Epithelial cell of alveolus of lung (primary cell): Measurements from ENCODE around the gene ADGRE1. TPM values are rescaled to one million over a fixed set of nuclear protein-coding genes. Genes with fewer than 3 reads are reported as not detected.

ENCODE experiments used
- total RNA-seq: library from RNA; depleted of rRNA; stranded (reverse); fragments of >200 nt; gene quantifications from 2 replicates; pipeline ENCODE4 v1.2.1, GENCODE V29; 2015

ADGRE1 gene, protein sequence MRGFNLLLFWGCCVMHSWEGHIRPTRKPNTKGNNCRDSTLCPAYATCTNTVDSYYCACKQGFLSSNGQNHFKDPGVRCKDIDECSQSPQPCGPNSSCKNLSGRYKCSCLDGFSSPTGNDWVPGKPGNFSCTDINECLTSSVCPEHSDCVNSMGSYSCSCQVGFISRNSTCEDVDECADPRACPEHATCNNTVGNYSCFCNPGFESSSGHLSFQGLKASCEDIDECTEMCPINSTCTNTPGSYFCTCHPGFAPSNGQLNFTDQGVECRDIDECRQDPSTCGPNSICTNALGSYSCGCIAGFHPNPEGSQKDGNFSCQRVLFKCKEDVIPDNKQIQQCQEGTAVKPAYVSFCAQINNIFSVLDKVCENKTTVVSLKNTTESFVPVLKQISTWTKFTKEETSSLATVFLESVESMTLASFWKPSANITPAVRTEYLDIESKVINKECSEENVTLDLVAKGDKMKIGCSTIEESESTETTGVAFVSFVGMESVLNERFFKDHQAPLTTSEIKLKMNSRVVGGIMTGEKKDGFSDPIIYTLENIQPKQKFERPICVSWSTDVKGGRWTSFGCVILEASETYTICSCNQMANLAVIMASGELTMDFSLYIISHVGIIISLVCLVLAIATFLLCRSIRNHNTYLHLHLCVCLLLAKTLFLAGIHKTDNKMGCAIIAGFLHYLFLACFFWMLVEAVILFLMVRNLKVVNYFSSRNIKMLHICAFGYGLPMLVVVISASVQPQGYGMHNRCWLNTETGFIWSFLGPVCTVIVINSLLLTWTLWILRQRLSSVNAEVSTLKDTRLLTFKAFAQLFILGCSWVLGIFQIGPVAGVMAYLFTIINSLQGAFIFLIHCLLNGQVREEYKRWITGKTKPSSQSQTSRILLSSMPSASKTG
- not detected in 2 replicates for total RNA-seq

GRCh38 chr19:6887316-6887715, at the start of gene ADGRE1:
Gene ADGRE1, plus strand, starts transcription at chr19:6887579. Its CDS starts 30 bp downstream, at chr19:6887609.

Other genes with a start within 250 kb of the ADGRE1 start
- gene TNFSF14, start 217.4 kb upstream of the ADGRE1 start, total RNA-seq, result not detected in 2 replicates
- 45.8 and 56.1 TPM in 2 replicates for gene C3, start 166.9 kb upstream of the ADGRE1 start, total RNA-seq
- 36.1 and 54.3 TPM in 2 replicates for gene GPR108, start 150.0 kb upstream of the ADGRE1 start, total RNA-seq
- gene TRIP10, start 147.9 kb upstream of the ADGRE1 start, total RNA-seq, result 50.2 and 73.9 TPM in 2 replicates
- 4.5 TPM in 1 of 2 replicates, not detected in the other for gene SH2D3A, start 120.1 kb upstream of the ADGRE1 start, total RNA-seq
- 1.0 TPM in 1 of 2 replicates, not detected in the other for gene VAV1, start 114.9 kb upstream of the ADGRE1 start, total RNA-seq
- not detected in 2 replicates for gene MBD3L2B, start 133.9 kb downstream of the ADGRE1 start, total RNA-seq
- not detected in 2 replicates for gene MBD3L5, start 143.0 kb downstream of the ADGRE1 start, total RNA-seq
- not detected in 2 replicates for gene MBD3L4, start 152.6 kb downstream of the ADGRE1 start, total RNA-seq
- gene MBD3L2, start 161.7 kb downstream of the ADGRE1 start, total RNA-seq, result not detected in 2 replicates
- not detected in 2 replicates for gene MBD3L3, start 171.1 kb downstream of the ADGRE1 start, total RNA-seq
- 6.2 and 7.2 TPM in 2 replicates for gene ZNF557, start 182.1 kb downstream of the ADGRE1 start, total RNA-seq